Endothelial cell of umbilical vein (primary cell): ENCODE measurements around the gene SDC3. TPM values are rescaled to one million over a fixed set of nuclear protein-coding genes. Genes with fewer than 3 reads are reported as not detected.

Source experiments
- BruUV-seq: library from RNA; stranded (reverse); fragments of 400-500 nt; replicated peaks from 2 replicates; lab custom pipeline; 2021; lab: Mats Ljungman, UMichigan
- CTCF ChIA-PET: fragments of 300-600, 350-600 bp; sonication (Branson Sonifier 250); formaldehyde crosslinking; loops from one replicate; lab custom pipeline; 2021; ENCODE audit warnings: antibody characterized with exemption, inconsistent platforms; lab: Charles Lee
- POLR2A ChIA-PET: fragments of 300-600, 350-600 bp; sonication (Branson Sonifier 250); formaldehyde crosslinking; loops from one replicate; lab custom pipeline; 2021; ENCODE audit warnings: antibody characterized with exemption, inconsistent platforms; lab: Charles Lee
- DNase-seq: peaks from one replicate; pipeline ENCODE4 v3.0.0-alpha.2; 2011; ENCODE audit warnings: low read depth, low spot score
- FAIRE-seq: peaks from 2 replicates; lab custom pipeline; 2011; peaks lifted over from hg19 to GRCh38; lab: Jason Lieb, UNC
- H2AFZ ChIP-seq: 2 replicates; pipeline ENCODE4 v1.6.0; 2012; ENCODE audit warnings: low read depth, low read length, control low read depth, inconsistent platforms
- H3K27ac ChIP-seq: 2 replicates; pipeline ENCODE4 v1.5.1; 2011; ENCODE audit warnings: low read depth, mild to moderate bottlenecking, control low read depth, low read length, moderate library complexity; ENCODE audit not compliant: insufficient read depth
- H3K27me3 ChIP-seq, 2 experiments: 2 replicates each; pipeline versions ENCODE4 v1.6.0 to v1.6.1; 2011; ENCODE audit warnings: low read length in 2 of 2, mixed read lengths in 1 of 2; ENCODE audit not compliant: control insufficient read depth in 2 of 2, insufficient read depth in 2 of 2
- H3K36me3 ChIP-seq, 2 experiments: 2 replicates in 1 of 2; 3 replicates in 1 of 2; pipeline ENCODE4 v1.5.1; 2011; ENCODE audit warnings: low read length in 2 of 2, mild to moderate bottlenecking in 1 of 2, moderate library complexity in 1 of 2; ENCODE audit not compliant: control insufficient read depth in 2 of 2, insufficient read depth in 2 of 2; ENCODE audit errors: extremely low read depth in 1 of 2
- H3K4me1 ChIP-seq: 3 replicates; pipeline ENCODE4 v1.5.1; 2011; ENCODE audit warnings: mild to moderate bottlenecking, low read length; ENCODE audit not compliant: control insufficient read depth, insufficient read depth; ENCODE audit errors: extremely low read depth
- H3K4me2 ChIP-seq: 2 replicates; pipeline ENCODE4 v1.6.1; 2011; ENCODE audit warnings: low read length, control low read depth, mixed read lengths; ENCODE audit not compliant: insufficient read depth
- H3K4me3 ChIP-seq, 3 experiments: fragments of 200-600 bp in 1 of 3; sonication (generic), shearing (Covaris generic) in 1 of 3; replicated peaks in 1 of 3; 2 replicates each; pipeline ENCODE4 v1.5.1; 2011 to 2016; ENCODE audit warnings: control low read depth in 3 of 3, low read length in 3 of 3, mild to moderate bottlenecking in 2 of 3, inconsistent platforms in 1 of 3, low read depth in 1 of 3, moderate library complexity in 1 of 3; ENCODE audit not compliant: insufficient read depth in 1 of 3
- H3K79me2 ChIP-seq: 2 replicates; pipeline ENCODE4 v1.6.0; 2012; ENCODE audit warnings: low read length, inconsistent platforms; ENCODE audit not compliant: control insufficient read depth, insufficient read depth
- H3K9ac ChIP-seq: replicated peaks from 2 replicates; pipeline ENCODE3; 2011; ENCODE audit warnings: low read length, control low read depth; ENCODE audit not compliant: insufficient read depth; ENCODE audit errors: extremely low read depth
- H3K9me1 ChIP-seq: replicated peaks from 3 replicates; pipeline ENCODE4 v1.6.0; 2011; ENCODE audit warnings: mild to moderate bottlenecking, low read length; ENCODE audit not compliant: control insufficient read depth, insufficient read depth; ENCODE audit errors: extremely low read depth
- H3K9me3 ChIP-seq: replicated peaks from 2 replicates; pipeline ENCODE4 v1.5.1; 2012; ENCODE audit warnings: low read length, inconsistent platforms; ENCODE audit not compliant: control insufficient read depth, insufficient read depth
- H4K20me1 ChIP-seq: replicated peaks from 2 replicates; pipeline ENCODE3; 2011; ENCODE audit warnings: mild to moderate bottlenecking, low read length; ENCODE audit not compliant: control insufficient read depth, insufficient read depth; ENCODE audit errors: extremely low read depth
- FOS ChIP-seq: IDR thresholded peaks from 2 replicates; pipeline ENCODE4 v1.6.1; 2011; ENCODE audit warnings: mild to moderate bottlenecking, low read length, moderate library complexity, borderline replicate concordance; ENCODE audit not compliant: insufficient read depth
- GATA2 ChIP-seq: IDR thresholded peaks from 2 replicates; pipeline ENCODE4 v1.7.0; 2011; ENCODE audit warnings: low read depth, mild to moderate bottlenecking, moderate library complexity, mixed read lengths, low read length; ENCODE audit not compliant: insufficient read length, insufficient read depth
- MAX ChIP-seq: IDR thresholded peaks from 2 replicates; pipeline ENCODE4 v1.6.1; 2011; ENCODE audit not compliant: insufficient read depth, insufficient read length
- dilution Hi-C: fragments of 300-500 bp; cut with MboI; formaldehyde crosslinking; loops from one replicate; pipeline ENCODE4 v1.15.0; 2019; ENCODE audit warnings: low sequenced_read_pairs; ENCODE audit not compliant: extremely low pct_ligation_motif_present
- intact Hi-C: fragments of 100-400 bp; cut with micrococcal nuclease; formaldehyde crosslinking; loops from one replicate; pipeline ENCODE4 v1.10.0; 2022
- polyA plus RNA-seq, 4 experiments: library from polyadenylated mRNA; depleted of rRNA in 3 of 4; stranded (reverse) in 3 of 4; unstranded in 1 of 4; fragments of >200 nt; gene quantifications; 2 replicates each; pipeline versions ENCODE4 v1.2.1 to v1.2.3, GENCODE V29; 2011 to 2012; ENCODE audit warnings: missing spikeins in 1 of 4
- total RNA-seq: library from RNA; stranded (reverse); gene quantifications from 2 replicates; pipeline ENCODE4 v1.2.3, GENCODE V29; 2021
- TF ChIP-seq, protein P1 (sequence below), 2 donors: IDR thresholded peaks; 1 replicate in 1 of 2; 2 replicates in 1 of 2; pipeline ENCODE4 v1.5.1; 2011; ENCODE audit warnings: low read length in 2 of 2, mild to moderate bottlenecking in 2 of 2, moderate library complexity in 2 of 2, control low read depth in 1 of 2, inconsistent platforms in 1 of 2, low read depth in 1 of 2; ENCODE audit not compliant: insufficient read depth in 1 of 2; ENCODE audit errors: extremely low read depth in 1 of 2

SDC3 gene
- total and polyA plus RNA-seq, 2 donors (not counting 3 experiments of a cell fraction or from before 2014, with no cell fraction given): 7.1 to 25.9 TPM

DNA sequence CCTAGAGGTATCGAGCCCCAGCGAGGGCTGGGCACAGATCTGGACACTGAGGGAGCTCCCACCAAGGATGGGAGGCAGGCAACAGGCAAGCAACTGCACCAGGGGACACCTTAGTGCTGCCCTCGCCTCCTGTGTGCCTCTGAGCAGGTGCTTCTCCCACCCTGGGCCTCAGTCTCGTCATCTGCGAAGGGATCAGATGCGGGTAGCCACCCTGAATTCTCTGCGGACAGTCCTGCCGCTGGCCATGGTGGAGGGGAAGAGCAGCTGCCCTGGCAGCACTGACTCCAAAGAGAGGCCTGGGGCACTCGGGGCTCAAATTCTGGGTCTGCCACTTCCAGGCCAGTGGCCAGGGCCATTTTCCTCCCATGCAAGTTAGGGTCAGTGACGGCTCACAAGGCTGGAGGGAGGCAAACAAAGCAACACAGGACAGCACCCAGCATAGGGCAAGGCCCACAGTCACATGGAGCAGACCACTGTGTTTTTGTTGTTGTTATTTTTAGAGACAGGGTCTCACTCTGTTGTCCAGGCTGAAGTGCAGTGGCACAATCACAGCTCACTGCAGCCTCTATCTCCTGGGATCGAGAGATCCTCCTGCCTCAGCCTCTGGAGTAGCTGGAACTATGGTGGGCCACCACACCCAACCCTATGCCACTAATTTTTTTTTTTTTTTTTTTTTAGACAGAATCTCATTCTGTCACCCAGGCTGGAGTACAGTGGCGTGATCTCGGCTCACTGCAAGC, 7.1 kb upstream of the SDC3 start:
- DNase-seq: no peak
- no peaks in the 10 kb centered on the region for H3K9me1 ChIP-seq
- H3K27ac ChIP-seq: no peak overlapping the region
- no peaks in the 10 kb centered on the region for H3K36me3 ChIP-seq
- H3K4me2 ChIP-seq: no peak overlapping the region
- no peaks in the 10 kb centered on the region for H3K27me3 ChIP-seq
- no peaks in the 10 kb centered on the region for H3K4me1 ChIP-seq
- TF ChIP-seq MAX (no peak), GATA2 (no peak), FOS (no peak)
- TF ChIP-seq, protein P1, sequence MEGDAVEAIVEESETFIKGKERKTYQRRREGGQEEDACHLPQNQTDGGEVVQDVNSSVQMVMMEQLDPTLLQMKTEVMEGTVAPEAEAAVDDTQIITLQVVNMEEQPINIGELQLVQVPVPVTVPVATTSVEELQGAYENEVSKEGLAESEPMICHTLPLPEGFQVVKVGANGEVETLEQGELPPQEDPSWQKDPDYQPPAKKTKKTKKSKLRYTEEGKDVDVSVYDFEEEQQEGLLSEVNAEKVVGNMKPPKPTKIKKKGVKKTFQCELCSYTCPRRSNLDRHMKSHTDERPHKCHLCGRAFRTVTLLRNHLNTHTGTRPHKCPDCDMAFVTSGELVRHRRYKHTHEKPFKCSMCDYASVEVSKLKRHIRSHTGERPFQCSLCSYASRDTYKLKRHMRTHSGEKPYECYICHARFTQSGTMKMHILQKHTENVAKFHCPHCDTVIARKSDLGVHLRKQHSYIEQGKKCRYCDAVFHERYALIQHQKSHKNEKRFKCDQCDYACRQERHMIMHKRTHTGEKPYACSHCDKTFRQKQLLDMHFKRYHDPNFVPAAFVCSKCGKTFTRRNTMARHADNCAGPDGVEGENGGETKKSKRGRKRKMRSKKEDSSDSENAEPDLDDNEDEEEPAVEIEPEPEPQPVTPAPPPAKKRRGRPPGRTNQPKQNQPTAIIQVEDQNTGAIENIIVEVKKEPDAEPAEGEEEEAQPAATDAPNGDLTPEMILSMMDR (IDR thresholded peaks at IDR 0.05; ENCODE audit: extremely low read depth in 1 of 2, insufficient read depth in 1 of 2, low read depth in 1 of 2, low read length in 2 of 2): no peak
- no peaks in the 10 kb centered on the region for H3K9me3 ChIP-seq
- H3K79me2 ChIP-seq: no peaks in the 10 kb centered on the region
- BruUV-seq: no TSS peak
- CTCF ChIA-PET: interaction anchor here (1.4 to 8.1 kb wide), 5 partner anchors 10 to 197 kb away, joined by 3 to 528 read pairs (median 15); no protein-coding TSS in a partner anchor
- dilution Hi-C loops (loop anchor here (25.0 kb wide), 1 partner anchor 103 kb away; no protein-coding TSS in a partner anchor), intact Hi-C loops (no loop called here)
- POLR2A ChIA-PET: no interaction called here
- H2AFZ ChIP-seq: no peak overlapping the region
- FAIRE-seq: no peak
- H3K4me3 ChIP-seq: no peak overlapping the region
- no peaks in the 10 kb centered on the region for H4K20me1 ChIP-seq
- H3K9ac ChIP-seq: no peak overlapping the region
